Right lobe of liver (tissue), 4 donors: ENCODE results near the gene CRKL.

ENCODE experiments used
- CTCF ChIP-seq, 4 donors: fragments of 200-600 bp in 3 of 4; fragments of 450-650 bp in 1 of 4; IDR thresholded peaks; one replicate each; pipeline versions ENCODE4 v1.5.1 to v1.8.0; 2016 to 2022; ENCODE audit warnings: antibody characterized with exemption in 4 of 4, mild to moderate bottlenecking in 2 of 4
- POLR2A ChIP-seq: fragments of 450-650 bp; IDR thresholded peaks from one replicate; pipeline ENCODE4 v1.6.1; 2017; ENCODE audit warnings: antibody characterized with exemption, mild to moderate bottlenecking
- donor health status: DM: no; HTN: no; CAD: no.
- donor health status: DM: no; HTN: no; CAD: no.
- donor health status: DM: no; HTN: yes; CAD: no.

GRCh38 chr22:20881869-20882815 lies 35.1 kb upstream of the CRKL start:
- no peak for TF ChIP-seq CTCF (IDR thresholded peaks at IDR 0.05)
- TF ChIP-seq POLR2A, result no peak
